Esophagus muscularis mucosa (tissue), 3 donors: Measurements from ENCODE around the gene SCN3B.

Experiments
- EP300 ChIP-seq: sonication (generic); formaldehyde crosslinking; IDR thresholded peaks from one replicate; pipeline ENCODE4 v1.6.1; 2017; ENCODE audit warnings: antibody characterized with exemption
- TF ChIP-seq, protein P1 (sequence below), 3 experiments: fragments of 200-600 bp in 2 of 3; fragments of 450-650 bp in 1 of 3; sonication (generic) in 2 of 3; IDR thresholded peaks; one replicate each; pipeline ENCODE4 v1.5.1; 2017 to 2019; ENCODE audit warnings: antibody characterized with exemption in 3 of 3, mild to moderate bottlenecking in 2 of 3, moderate library complexity in 1 of 3

DNA sequence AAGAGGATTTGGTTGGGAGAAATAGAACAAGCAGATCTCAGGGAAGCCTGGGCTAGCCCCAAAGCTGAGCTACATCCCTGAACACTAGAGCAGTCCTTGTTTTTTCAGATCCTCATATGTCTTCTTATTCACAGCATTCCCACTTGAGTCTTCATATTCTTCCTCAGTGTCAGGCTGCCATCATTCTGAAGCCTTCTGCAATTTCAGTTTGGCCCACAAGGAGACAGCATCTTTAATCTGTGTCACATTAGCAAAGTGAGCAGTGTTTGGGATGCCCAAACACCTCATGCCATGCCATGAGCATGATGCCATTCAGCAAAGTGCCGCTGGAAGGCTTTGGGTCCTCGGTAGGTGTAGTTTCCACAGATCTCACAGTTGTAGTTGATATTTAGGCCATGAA, 56.6 kb downstream of the SCN3B start:
- TF ChIP-seq, protein P1, sequence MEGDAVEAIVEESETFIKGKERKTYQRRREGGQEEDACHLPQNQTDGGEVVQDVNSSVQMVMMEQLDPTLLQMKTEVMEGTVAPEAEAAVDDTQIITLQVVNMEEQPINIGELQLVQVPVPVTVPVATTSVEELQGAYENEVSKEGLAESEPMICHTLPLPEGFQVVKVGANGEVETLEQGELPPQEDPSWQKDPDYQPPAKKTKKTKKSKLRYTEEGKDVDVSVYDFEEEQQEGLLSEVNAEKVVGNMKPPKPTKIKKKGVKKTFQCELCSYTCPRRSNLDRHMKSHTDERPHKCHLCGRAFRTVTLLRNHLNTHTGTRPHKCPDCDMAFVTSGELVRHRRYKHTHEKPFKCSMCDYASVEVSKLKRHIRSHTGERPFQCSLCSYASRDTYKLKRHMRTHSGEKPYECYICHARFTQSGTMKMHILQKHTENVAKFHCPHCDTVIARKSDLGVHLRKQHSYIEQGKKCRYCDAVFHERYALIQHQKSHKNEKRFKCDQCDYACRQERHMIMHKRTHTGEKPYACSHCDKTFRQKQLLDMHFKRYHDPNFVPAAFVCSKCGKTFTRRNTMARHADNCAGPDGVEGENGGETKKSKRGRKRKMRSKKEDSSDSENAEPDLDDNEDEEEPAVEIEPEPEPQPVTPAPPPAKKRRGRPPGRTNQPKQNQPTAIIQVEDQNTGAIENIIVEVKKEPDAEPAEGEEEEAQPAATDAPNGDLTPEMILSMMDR (IDR thresholded peaks at IDR 0.05) = no peak
- TF ChIP-seq EP300 = no peak
